ENCODE results near the gene PTPRM. TPM values are rescaled to one million over a fixed set of nuclear protein-coding genes. Genes with fewer than 3 reads are reported as not detected.

The PTPRM gene
- polyA plus RNA-seq, 1 donor (not counting 4 experiments of a cell fraction or from before 2014, with no cell fraction given) = 54.5 TPM

DNA sequence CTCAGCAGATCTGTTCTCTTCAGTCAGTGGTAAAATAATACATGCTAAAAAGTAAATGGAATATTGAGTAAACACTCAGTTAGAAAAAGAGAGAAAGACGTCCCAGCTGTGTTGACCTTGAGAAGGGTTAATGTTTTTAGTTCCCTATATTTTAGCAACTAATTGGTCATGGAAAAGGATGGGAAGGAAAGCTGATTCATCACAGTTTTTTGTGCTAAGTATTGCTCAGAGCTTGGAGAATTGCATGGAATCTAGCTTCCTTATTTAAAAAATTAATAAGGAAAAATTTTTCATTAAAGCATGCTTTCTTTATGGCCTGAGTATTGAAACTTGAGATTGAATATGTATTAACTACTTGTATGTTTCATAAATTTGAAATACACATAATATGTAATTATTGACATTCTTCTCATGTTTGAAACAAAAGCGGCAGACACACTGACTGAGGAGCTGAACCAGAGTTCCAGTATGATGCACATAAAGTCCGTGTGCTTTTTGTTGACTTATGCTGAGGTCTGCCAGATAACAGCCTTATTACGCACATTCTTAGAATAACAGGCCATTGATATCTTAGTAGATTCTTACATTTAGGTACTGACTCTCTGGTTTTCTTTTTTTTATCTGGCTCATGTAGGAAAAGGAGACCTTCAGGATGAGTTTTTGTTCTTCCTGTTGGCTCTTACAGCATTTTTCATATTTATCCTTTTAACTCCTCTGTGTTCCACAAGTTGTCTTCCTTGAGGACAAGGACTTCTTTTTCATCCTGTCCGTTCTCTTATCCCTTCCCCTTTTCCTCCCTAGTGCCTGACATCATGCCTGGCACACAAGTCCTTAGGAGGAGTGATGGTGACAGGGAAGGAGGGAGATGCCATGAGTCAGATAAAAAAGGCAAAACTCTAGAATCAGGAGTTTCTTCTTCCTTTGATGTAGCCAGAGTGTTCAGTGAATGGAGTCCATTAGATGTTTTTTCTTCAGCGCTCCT lies 194.1 kb downstream of the PTPRM start:
- no peaks in the 10 kb centered on the region for H3K79me2 ChIP-seq (ENCODE audit: control insufficient read depth, insufficient read depth, low read length)
- H3K9me1 ChIP-seq (ENCODE audit: control insufficient read depth, extremely low read depth, insufficient read depth, low read length) = no peaks in the 10 kb centered on the region
- no peaks in the 10 kb centered on the region for H4K20me1 ChIP-seq (ENCODE audit: control insufficient read depth, extremely low read depth, insufficient read depth, low read length)
- H3K9me3 ChIP-seq (ENCODE audit: control insufficient read depth, low read depth, low read length) = no peaks in the 10 kb centered on the region
- no peak for FAIRE-seq
- dilution Hi-C loops (cut with MboI; ENCODE audit: extremely low pct_ligation_motif_present, low sequenced_read_pairs) = no loop called here
- H3K4me3 ChIP-seq (ENCODE audit: control insufficient read depth in 2 of 3, extremely low read depth in 1 of 3, insufficient read depth in 2 of 3, low read depth in 1 of 3, low read length in 3 of 3) = no peak overlapping the region
- no peaks in the 10 kb centered on the region for H3K27me3 ChIP-seq (ENCODE audit: control insufficient read depth, extremely low read depth, insufficient read depth, low read length)
- no peak overlapping the region for H3K9ac ChIP-seq (ENCODE audit: control insufficient read depth, extremely low read depth, insufficient read depth, low read length)
- no peak overlapping the region for H3K4me2 ChIP-seq (ENCODE audit: control insufficient read depth, extremely low read depth, insufficient read depth, low read depth, low read length)
- H2AFZ ChIP-seq (ENCODE audit: control insufficient read depth, low read length) = no peak overlapping the region
- TF ChIP-seq, protein P1, sequence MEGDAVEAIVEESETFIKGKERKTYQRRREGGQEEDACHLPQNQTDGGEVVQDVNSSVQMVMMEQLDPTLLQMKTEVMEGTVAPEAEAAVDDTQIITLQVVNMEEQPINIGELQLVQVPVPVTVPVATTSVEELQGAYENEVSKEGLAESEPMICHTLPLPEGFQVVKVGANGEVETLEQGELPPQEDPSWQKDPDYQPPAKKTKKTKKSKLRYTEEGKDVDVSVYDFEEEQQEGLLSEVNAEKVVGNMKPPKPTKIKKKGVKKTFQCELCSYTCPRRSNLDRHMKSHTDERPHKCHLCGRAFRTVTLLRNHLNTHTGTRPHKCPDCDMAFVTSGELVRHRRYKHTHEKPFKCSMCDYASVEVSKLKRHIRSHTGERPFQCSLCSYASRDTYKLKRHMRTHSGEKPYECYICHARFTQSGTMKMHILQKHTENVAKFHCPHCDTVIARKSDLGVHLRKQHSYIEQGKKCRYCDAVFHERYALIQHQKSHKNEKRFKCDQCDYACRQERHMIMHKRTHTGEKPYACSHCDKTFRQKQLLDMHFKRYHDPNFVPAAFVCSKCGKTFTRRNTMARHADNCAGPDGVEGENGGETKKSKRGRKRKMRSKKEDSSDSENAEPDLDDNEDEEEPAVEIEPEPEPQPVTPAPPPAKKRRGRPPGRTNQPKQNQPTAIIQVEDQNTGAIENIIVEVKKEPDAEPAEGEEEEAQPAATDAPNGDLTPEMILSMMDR (optimal IDR thresholded peaks at IDR 0.05 in 1 of 3, IDR thresholded peaks at IDR 0.05 in 1 of 3, conservative IDR thresholded peaks at IDR 0.05 in 1 of 3; ENCODE audit: extremely low read depth in 1 of 3, insufficient read depth in 2 of 3, low read length in 3 of 3) = no peak
- TF ChIP-seq EZH2 (IDR thresholded peaks at IDR 0.05; ENCODE audit: low read length) = no peak
- no peak overlapping the region for H3K27ac ChIP-seq (ENCODE audit: control insufficient read depth, insufficient read depth, low read length)
- DNase-seq (ENCODE audit: low read depth, low spot score) = no peak
- H3K4me1 ChIP-seq (ENCODE audit: control insufficient read depth, extremely low read depth, insufficient read depth, low read length) = no peaks in the 10 kb centered on the region
- H3K36me3 ChIP-seq (ENCODE audit: control insufficient read depth in 2 of 2, extremely low read depth in 1 of 2, insufficient read depth in 2 of 2, low read length in 2 of 2) = no peaks in the 10 kb centered on the region

GRCh38 chr18:7764405-7764804 lies 197.3 kb downstream of the PTPRM start:
- H3K27me3 ChIP-seq (ENCODE audit: control insufficient read depth, extremely low read depth, insufficient read depth, low read length) = no peaks in the 10 kb centered on the region
- no peak for FAIRE-seq
- no peak overlapping the region for H2AFZ ChIP-seq (ENCODE audit: control insufficient read depth, low read length)
- H3K27ac ChIP-seq (ENCODE audit: control insufficient read depth, insufficient read depth, low read length) = no peak overlapping the region
- H3K4me1 ChIP-seq (ENCODE audit: control insufficient read depth, extremely low read depth, insufficient read depth, low read length) = no peaks in the 10 kb centered on the region
- no peaks in the 10 kb centered on the region for H3K9me1 ChIP-seq (ENCODE audit: control insufficient read depth, extremely low read depth, insufficient read depth, low read length)
- TF ChIP-seq, protein P1 (optimal IDR thresholded peaks at IDR 0.05 in 1 of 3, IDR thresholded peaks at IDR 0.05 in 1 of 3, conservative IDR thresholded peaks at IDR 0.05 in 1 of 3; ENCODE audit: extremely low read depth in 1 of 3, insufficient read depth in 2 of 3, low read length in 3 of 3) = no peak
- no peak for TF ChIP-seq EZH2 (IDR thresholded peaks at IDR 0.05; ENCODE audit: low read length)
- no peaks in the 10 kb centered on the region for H4K20me1 ChIP-seq (ENCODE audit: control insufficient read depth, extremely low read depth, insufficient read depth, low read length)
- no peak overlapping the region for H3K4me2 ChIP-seq (ENCODE audit: control insufficient read depth, extremely low read depth, insufficient read depth, low read depth, low read length)
- dilution Hi-C loops (cut with MboI; ENCODE audit: extremely low pct_ligation_motif_present, low sequenced_read_pairs) = no loop called here
- no peaks in the 10 kb centered on the region for H3K36me3 ChIP-seq (ENCODE audit: control insufficient read depth in 2 of 2, extremely low read depth in 1 of 2, insufficient read depth in 2 of 2, low read length in 2 of 2)
- no peaks in the 10 kb centered on the region for H3K79me2 ChIP-seq (ENCODE audit: control insufficient read depth, insufficient read depth, low read length)
- H3K9me3 ChIP-seq (ENCODE audit: control insufficient read depth, low read depth, low read length) = no peaks in the 10 kb centered on the region
- no peak for DNase-seq (ENCODE audit: low read depth, low spot score)
- no peak overlapping the region for H3K9ac ChIP-seq (ENCODE audit: control insufficient read depth, extremely low read depth, insufficient read depth, low read length)
- no peak overlapping the region for H3K4me3 ChIP-seq (ENCODE audit: control insufficient read depth in 2 of 3, extremely low read depth in 1 of 3, insufficient read depth in 2 of 3, low read depth in 1 of 3, low read length in 3 of 3)
